HFFc6 (cell line): ENCODE measurements around the gene GXYLT2. TPM values are rescaled to one million over a fixed set of nuclear protein-coding genes. Genes with fewer than 3 reads are reported as not detected.
A peak's percentile ranks its signal among the peaks of the same experiment; 100 is the strongest.

ENCODE experiments used
- DNase-seq: peaks from one replicate; pipeline ENCODE4 v3.0.0-alpha.2; 2018
- H3K27ac Mint-ChIP-seq: 2 replicates; pipeline ENCODE4 v1.8.0; 2020; ENCODE audit warnings: mild to moderate bottlenecking, mixed read lengths
- H3K27me3 Mint-ChIP-seq: 2 replicates; pipeline ENCODE4 v1.8.0; 2021; ENCODE audit warnings: mild to moderate bottlenecking, moderate library complexity, mixed read lengths; ENCODE audit not compliant: insufficient read depth
- H3K36me3 Mint-ChIP-seq: 2 replicates; pipeline ENCODE4 v1.8.0; 2021; ENCODE audit warnings: low read depth, mixed read lengths
- H3K4me1 Mint-ChIP-seq: 2 replicates; pipeline ENCODE4 v1.8.0; 2020; ENCODE audit warnings: low read depth, mixed read lengths
- H3K4me3 Mint-ChIP-seq: 2 replicates; pipeline ENCODE4 v1.8.0; 2020; ENCODE audit warnings: mild to moderate bottlenecking, moderate library complexity, mixed read lengths
- H3K9me3 Mint-ChIP-seq: 2 replicates; pipeline ENCODE4 v1.8.0; 2020; ENCODE audit warnings: mild to moderate bottlenecking, mixed read lengths
- CTCF ChIP-seq: fragments of 200-600 bp; sonication (generic); IDR thresholded peaks from 2 replicates; pipeline ENCODE4 v1.5.0; 2021; ENCODE audit warnings: antibody characterized with exemption, mild to moderate bottlenecking
- total RNA-seq, 6 experiments: library from RNA; stranded (reverse); fragmentation: NEBNext Ultra II Directional; extraction: Animal tissue kit (Norgen Biotek cat#: 25700); gene quantifications; 2 replicates in 1 of 6; 3 replicates in 5 of 6; pipeline ENCODE4 v1.2.3, GENCODE V29; 2021

Gene GXYLT2
- total RNA-seq, 6 experiments from 2014 or later: 2.0 to 4.2 (median 2.8) TPM

DNA sequence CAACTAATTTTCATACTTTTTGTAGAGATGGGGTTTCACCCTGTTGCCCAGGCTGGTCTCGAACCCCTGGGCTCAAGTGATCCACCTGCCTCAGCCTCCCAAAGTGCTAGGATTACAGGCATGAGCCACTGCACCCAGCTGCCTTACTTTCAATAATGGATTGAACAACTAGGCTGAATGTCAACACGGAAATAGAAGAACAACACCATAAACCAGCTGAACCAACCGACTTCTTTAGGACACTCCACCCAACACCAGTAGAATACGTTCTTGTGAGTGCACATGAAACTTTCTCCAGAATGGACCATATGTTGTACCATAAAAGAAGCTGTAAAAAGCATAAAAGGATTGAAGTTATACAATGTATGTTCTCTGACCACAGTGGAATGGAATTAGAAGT lies 42.9 kb downstream of the GXYLT2 start:
- TF ChIP-seq CTCF: no peak
- no peaks in the 10 kb centered on the region; the same call in 1 of the 2 replicates for H3K9me3 Mint-ChIP-seq
- no peak overlapping the region for H3K4me3 Mint-ChIP-seq
- H3K27ac Mint-ChIP-seq: no peak overlapping the region
- no peaks in the 10 kb centered on the region for H3K4me1 Mint-ChIP-seq
- H3K27me3 Mint-ChIP-seq: peaks cover 4% of the 10 kb centered on the region
- no peaks in the 10 kb centered on the region for H3K36me3 Mint-ChIP-seq
- DNase-seq: no peak

DNA sequence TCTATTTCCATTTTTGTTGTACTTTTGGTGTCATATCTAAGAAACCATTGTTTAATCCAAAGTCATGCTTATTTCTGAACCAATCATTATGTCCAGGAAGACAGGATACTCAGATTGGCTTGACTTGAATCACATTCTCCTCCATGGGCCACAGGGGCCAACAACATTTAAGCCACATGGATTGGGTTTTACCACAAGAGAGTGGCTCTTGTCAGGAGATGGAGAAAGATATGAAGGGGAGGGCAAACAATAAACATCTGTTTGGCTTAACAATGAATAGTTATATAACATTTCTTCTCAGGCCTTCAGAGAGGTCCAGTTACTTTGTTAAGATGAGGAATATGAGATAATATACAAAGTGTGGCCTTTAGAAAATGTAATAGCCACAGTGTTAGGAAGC lies 44.6 kb downstream of the GXYLT2 start:
- no peak overlapping the region for H3K27ac Mint-ChIP-seq
- no peaks in the 10 kb centered on the region for H3K36me3 Mint-ChIP-seq
- no peaks in the 10 kb centered on the region for H3K4me1 Mint-ChIP-seq
- no peak for TF ChIP-seq CTCF
- H3K9me3 Mint-ChIP-seq: no peaks in the 10 kb centered on the region; the same call in 1 of the 2 replicates
- no peak overlapping the region for H3K4me3 Mint-ChIP-seq
- no peak for DNase-seq
- peaks cover 4% of the 10 kb centered on the region; the same call in 1 of the 2 replicates for H3K27me3 Mint-ChIP-seq

GRCh38 chr3:72938471-72939265 lies 50.8 kb downstream of the GXYLT2 start:
- no peaks in the 10 kb centered on the region for H3K27me3 Mint-ChIP-seq
- H3K27ac Mint-ChIP-seq: peak overlapping the region; percentile 76
- H3K4me1 Mint-ChIP-seq: peaks cover 15% of the 10 kb centered on the region
- no peaks in the 10 kb centered on the region for H3K36me3 Mint-ChIP-seq
- peak; percentile 88 for TF ChIP-seq CTCF
- H3K4me3 Mint-ChIP-seq: peak overlapping the region; percentile 76
- peak; percentile 92 for DNase-seq
- H3K9me3 Mint-ChIP-seq: no peaks in the 10 kb centered on the region

- H3K4me3 Mint-ChIP-seq: no peak overlapping the region
- H3K9me3 Mint-ChIP-seq: no peaks in the 10 kb centered on the region
- no peak overlapping the region for H3K27ac Mint-ChIP-seq
- DNase-seq: no peak
- H3K36me3 Mint-ChIP-seq: no peaks in the 10 kb centered on the region
- peaks cover 26% of the 10 kb centered on the region for H3K4me1 Mint-ChIP-seq
- no peaks in the 10 kb centered on the region for H3K27me3 Mint-ChIP-seq
- 0 out of 2 replicates have a peak, but pooled peaks have one; percentile 7 for TF ChIP-seq CTCF
Observed at GRCh38 chr3:72941245-72941644, 53.4 kb downstream of the GXYLT2 start.

DNA sequence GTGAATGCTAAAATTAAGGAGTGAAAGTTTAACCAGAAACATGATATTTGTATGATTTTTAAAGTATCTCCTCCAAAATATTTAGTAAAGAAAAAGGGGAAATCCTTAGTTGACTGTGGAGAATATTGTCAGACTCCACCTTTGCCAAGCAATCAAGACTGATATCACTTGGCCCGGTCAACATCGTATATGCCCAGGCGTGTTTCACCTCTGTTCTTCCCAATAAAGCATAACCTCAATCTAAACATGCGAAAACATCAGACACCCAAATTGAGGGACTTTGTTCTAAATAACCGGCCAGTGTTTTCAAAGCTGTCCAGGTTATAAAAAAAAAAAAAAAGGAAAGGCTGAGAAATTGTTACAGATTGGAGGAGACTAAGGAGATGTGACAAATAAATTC lies 54.6 kb downstream of the GXYLT2 start:
- H3K27me3 Mint-ChIP-seq: no peaks in the 10 kb centered on the region
- H3K36me3 Mint-ChIP-seq: no peaks in the 10 kb centered on the region
- H3K4me1 Mint-ChIP-seq: peaks cover 26% of the 10 kb centered on the region
- no peak overlapping the region for H3K4me3 Mint-ChIP-seq
- no peak overlapping the region for H3K27ac Mint-ChIP-seq
- TF ChIP-seq CTCF: no peak
- H3K9me3 Mint-ChIP-seq: no peaks in the 10 kb centered on the region
- DNase-seq: no peak
